GM12878 (cell line): ENCODE results near the gene GPR18. TPM values are rescaled to one million over a fixed set of nuclear protein-coding genes. Genes with fewer than 3 reads are reported as not detected.
A peak's percentile ranks its signal among the peaks of the same experiment; 100 is the strongest.

Experiments
- CBFB ChIP-seq: IDR thresholded peaks from 2 replicates; pipeline ENCODE4 v1.6.1; 2016; ENCODE audit warnings: antibody characterized with exemption, low read depth
- EP300 ChIP-seq, 2 experiments: fragments of 150-350 bp in 1 of 2; IDR thresholded peaks; 2 replicates each; pipeline ENCODE4 v1.6.1; 2011 to 2012; ENCODE audit warnings: low read depth in 2 of 2, low read length in 2 of 2, borderline replicate concordance in 1 of 2, improper control_type of control experiment in 1 of 2, inconsistent platforms in 1 of 2; ENCODE audit not compliant: control insufficient read depth in 1 of 2
- FOS ChIP-seq: IDR thresholded peaks from 3 replicates; pipeline ENCODE4 v1.6.1; 2011; ENCODE audit warnings: borderline replicate concordance; ENCODE audit not compliant: insufficient read length; ENCODE audit errors: extremely low read depth
- HCFC1 ChIP-seq: fragments of 150-350 bp; IDR thresholded peaks from 2 replicates; pipeline ENCODE4 v1.6.1; 2014; ENCODE audit warnings: low read length
- HDAC2 ChIP-seq: fragments of 200-600 bp; sonication (generic); IDR thresholded peaks from 2 replicates; pipeline ENCODE4 v1.6.1; 2017
- IKZF1 ChIP-seq: fragments of 450-650 bp; conservative IDR thresholded peaks from 2 replicates; pipeline ENCODE4 v1.6.1; 2017; ENCODE audit warnings: antibody characterized with exemption, mild to moderate bottlenecking
- JUNB ChIP-seq: IDR thresholded peaks from 2 replicates; pipeline ENCODE4 v1.6.1; 2016; ENCODE audit warnings: antibody characterized with exemption, mild to moderate bottlenecking
- LARP7 ChIP-seq: fragments of 450-650 bp; IDR thresholded peaks from 2 replicates; pipeline ENCODE4 v1.6.1; 2017; ENCODE audit warnings: mild to moderate bottlenecking
- MTA3 ChIP-seq: IDR thresholded peaks from 2 replicates; pipeline ENCODE4 v1.6.1; 2012; ENCODE audit warnings: low read length, inconsistent platforms, borderline replicate concordance
- NR2F1 ChIP-seq: fragments of 450-650 bp; conservative IDR thresholded peaks from 2 replicates; pipeline ENCODE4 v1.6.1; 2017; ENCODE audit warnings: mild to moderate bottlenecking
- PAX8 ChIP-seq: fragments of 450-650 bp; IDR thresholded peaks from 2 replicates; pipeline ENCODE4 v1.6.1; 2017; ENCODE audit warnings: mild to moderate bottlenecking, moderate library complexity
- PKNOX1 ChIP-seq: fragments of 450-650 bp; IDR thresholded peaks from 2 replicates; pipeline ENCODE4 v1.6.1; 2016; ENCODE audit warnings: mild to moderate bottlenecking
- POU2F2 ChIP-seq: IDR thresholded peaks from 3 replicates; pipeline ENCODE4 v1.6.1; 2011; ENCODE audit warnings: low read depth, mild to moderate bottlenecking, low read length, borderline replicate concordance
- TCF12 ChIP-seq: IDR thresholded peaks from 2 replicates; pipeline ENCODE4 v1.6.1; 2011; ENCODE audit warnings: low read depth, mild to moderate bottlenecking, low read length
- TCF7 ChIP-seq: IDR thresholded peaks from 2 replicates; pipeline ENCODE4 v1.6.1; 2014; ENCODE audit warnings: antibody characterized with exemption, borderline replicate concordance
- ZBED1 ChIP-seq: IDR thresholded peaks from 2 replicates; pipeline ENCODE4 v1.6.1; 2016; ENCODE audit warnings: borderline replicate concordance
- ZNF207 ChIP-seq: fragments of 450-650 bp; IDR thresholded peaks from 2 replicates; pipeline ENCODE4 v1.6.1; 2014; ENCODE audit warnings: antibody characterized with exemption, mild to moderate bottlenecking, borderline replicate concordance
- polyA plus RNA-seq, 11 experiments: library from polyadenylated mRNA; depleted of rRNA in 4 of 11; unstranded in 6 of 11; stranded (reverse) in 5 of 11; fragments of >200 nt; fragmentation: Nextera tagmentation in 4 of 11; fragmentation: Illumina TruSeq in 1 of 11; extraction: Ambion mirVana in 4 of 11; extraction: Trizol in 1 of 11; gene quantifications; 1 replicate in 1 of 11; 2 replicates in 10 of 11; pipeline versions ENCODE4 v1.2.1 to v1.2.3, GENCODE V29; 2011 to 2016; ENCODE audit warnings: inconsistent platforms in 2 of 11, missing spikeins in 2 of 11, low read depth in 1 of 11
- total RNA-seq, 4 experiments: library from RNA; depleted of rRNA in 3 of 4; stranded (reverse); fragments of >200 nt in 3 of 4; fragmentation: Illumina TruSeq in 1 of 4; extraction: Trizol in 1 of 4; gene quantifications; 2 replicates each; pipeline versions ENCODE4 v1.2.1 to v1.2.3, GENCODE V29; 2013 to 2021
- TF ChIP-seq, protein P1 (sequence below): fragments of 450-650 bp; IDR thresholded peaks from 2 replicates; pipeline ENCODE4 v1.6.1; 2017; ENCODE audit warnings: mild to moderate bottlenecking, moderate library complexity
- TF ChIP-seq, protein P2 (sequence below): fragments of 450-650 bp; IDR thresholded peaks from 2 replicates; pipeline ENCODE4 v1.6.1; 2016; ENCODE audit warnings: mild to moderate bottlenecking

GPR18 gene
- total and polyA plus RNA-seq, 10 of the 15 experiments (the other 5 are each of a cell fraction or from before 2014, with no cell fraction given) = 3.3 to 12.9 (median 5.2) TPM

- TF ChIP-seq PAX8 = no peak
- no peak for TF ChIP-seq JUNB
- TF ChIP-seq POU2F2 = peak; percentile 61; the same call in 1 of the 3 replicates
- TF ChIP-seq, protein P1, sequence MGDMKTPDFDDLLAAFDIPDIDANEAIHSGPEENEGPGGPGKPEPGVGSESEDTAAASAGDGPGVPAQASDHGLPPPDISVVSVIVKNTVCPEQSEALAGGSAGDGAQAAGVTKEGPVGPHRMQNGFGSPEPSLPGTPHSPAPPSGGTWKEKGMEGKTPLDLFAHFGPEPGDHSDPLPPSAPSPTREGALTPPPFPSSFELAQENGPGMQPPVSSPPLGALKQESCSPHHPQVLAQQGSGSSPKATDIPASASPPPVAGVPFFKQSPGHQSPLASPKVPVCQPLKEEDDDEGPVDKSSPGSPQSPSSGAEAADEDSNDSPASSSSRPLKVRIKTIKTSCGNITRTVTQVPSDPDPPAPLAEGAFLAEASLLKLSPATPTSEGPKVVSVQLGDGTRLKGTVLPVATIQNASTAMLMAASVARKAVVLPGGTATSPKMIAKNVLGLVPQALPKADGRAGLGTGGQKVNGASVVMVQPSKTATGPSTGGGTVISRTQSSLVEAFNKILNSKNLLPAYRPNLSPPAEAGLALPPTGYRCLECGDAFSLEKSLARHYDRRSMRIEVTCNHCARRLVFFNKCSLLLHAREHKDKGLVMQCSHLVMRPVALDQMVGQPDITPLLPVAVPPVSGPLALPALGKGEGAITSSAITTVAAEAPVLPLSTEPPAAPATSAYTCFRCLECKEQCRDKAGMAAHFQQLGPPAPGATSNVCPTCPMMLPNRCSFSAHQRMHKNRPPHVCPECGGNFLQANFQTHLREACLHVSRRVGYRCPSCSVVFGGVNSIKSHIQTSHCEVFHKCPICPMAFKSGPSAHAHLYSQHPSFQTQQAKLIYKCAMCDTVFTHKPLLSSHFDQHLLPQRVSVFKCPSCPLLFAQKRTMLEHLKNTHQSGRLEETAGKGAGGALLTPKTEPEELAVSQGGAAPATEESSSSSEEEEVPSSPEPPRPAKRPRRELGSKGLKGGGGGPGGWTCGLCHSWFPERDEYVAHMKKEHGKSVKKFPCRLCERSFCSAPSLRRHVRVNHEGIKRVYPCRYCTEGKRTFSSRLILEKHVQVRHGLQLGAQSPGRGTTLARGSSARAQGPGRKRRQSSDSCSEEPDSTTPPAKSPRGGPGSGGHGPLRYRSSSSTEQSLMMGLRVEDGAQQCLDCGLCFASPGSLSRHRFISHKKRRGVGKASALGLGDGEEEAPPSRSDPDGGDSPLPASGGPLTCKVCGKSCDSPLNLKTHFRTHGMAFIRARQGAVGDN = 0 out of 2 replicates have a peak, but pooled peaks have one; percentile 29
- TF ChIP-seq TCF12 = no peak
- TF ChIP-seq FOS = no peak
- TF ChIP-seq PKNOX1 = peak; percentile 65
- TF ChIP-seq NR2F1 = no peak
- TF ChIP-seq TCF7 = no peak
- no peak for TF ChIP-seq LARP7
- no peak for TF ChIP-seq HCFC1
- no peak for TF ChIP-seq ZNF207
- no peak for TF ChIP-seq HDAC2
- TF ChIP-seq, protein P2, sequence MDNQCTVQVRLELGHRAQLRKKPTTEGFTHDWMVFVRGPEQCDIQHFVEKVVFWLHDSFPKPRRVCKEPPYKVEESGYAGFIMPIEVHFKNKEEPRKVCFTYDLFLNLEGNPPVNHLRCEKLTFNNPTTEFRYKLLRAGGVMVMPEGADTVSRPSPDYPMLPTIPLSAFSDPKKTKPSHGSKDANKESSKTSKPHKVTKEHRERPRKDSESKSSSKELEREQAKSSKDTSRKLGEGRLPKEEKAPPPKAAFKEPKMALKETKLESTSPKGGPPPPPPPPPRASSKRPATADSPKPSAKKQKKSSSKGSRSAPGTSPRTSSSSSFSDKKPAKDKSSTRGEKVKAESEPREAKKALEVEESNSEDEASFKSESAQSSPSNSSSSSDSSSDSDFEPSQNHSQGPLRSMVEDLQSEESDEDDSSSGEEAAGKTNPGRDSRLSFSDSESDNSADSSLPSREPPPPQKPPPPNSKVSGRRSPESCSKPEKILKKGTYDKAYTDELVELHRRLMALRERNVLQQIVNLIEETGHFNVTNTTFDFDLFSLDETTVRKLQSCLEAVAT = no peak
- peak in 1 of 2 experiments; percentile 18; a peak in 1 of 4 replicates for TF ChIP-seq EP300 (IDR thresholded peaks at IDR 0.05; ENCODE audit: borderline replicate concordance in 1 of 2, control insufficient read depth in 1 of 2, low read depth in 2 of 2, low read length in 2 of 2)
- no peak for TF ChIP-seq ZBED1
- TF ChIP-seq CBFB = no peak
- 0 out of 2 replicates have a peak, but pooled peaks have one; percentile 40 for TF ChIP-seq IKZF1
- peak; percentile 39; the same call in 1 of the 2 replicates for TF ChIP-seq MTA3
- TF ChIP-seq, all 136 proteins: peak for 19
Measured at GRCh38 chr13:99301056-99301838, 43.1 kb upstream of the GPR18 start (continued).
